Natural killer cell (primary cell): ENCODE measurements around the gene TIRAP. TPM values are rescaled to one million over a fixed set of nuclear protein-coding genes. Genes with fewer than 3 reads are reported as not detected.

Source experiments
- ATAC-seq, 3 donors: fragments of 150-1000 bp in 2 of 3; fragments of 200-7000 bp in 1 of 3; cut with Tn5 transposase; 1 replicate in 1 of 3; 2 replicates in 2 of 3; pipeline ENCODE4 v1.10.0; 2021; ENCODE audit warnings: mild to moderate bottlenecking in 2 of 3, moderate library complexity in 2 of 3
- DNase-seq, 2 donors: peaks; one replicate each; pipeline versions ENCODE4 v3.0.0 to v3.0.0-alpha.2; 2013 to 2021; ENCODE audit warnings: mixed read lengths in 1 of 2
- H3K27ac ChIP-seq: one replicate; pipeline ENCODE4 v1.5.1; 2013; ENCODE audit warnings: mild to moderate bottlenecking, low read length
- H3K27me3 ChIP-seq: one replicate; pipeline ENCODE4 v1.6.1; 2013; ENCODE audit warnings: low read length; ENCODE audit not compliant: control insufficient read depth, insufficient read depth
- H3K36me3 ChIP-seq: one replicate; pipeline ENCODE4 v1.6.1; 2013; ENCODE audit warnings: low read length; ENCODE audit not compliant: control insufficient read depth, insufficient read depth
- H3K4me1 ChIP-seq: one replicate; pipeline ENCODE4 v1.6.1; 2013; ENCODE audit warnings: low read length; ENCODE audit not compliant: control insufficient read depth, insufficient read depth
- H3K4me3 ChIP-seq: one replicate; pipeline ENCODE4 v1.5.1; 2013; ENCODE audit warnings: low read length
- H3K9me3 ChIP-seq: one replicate; pipeline ENCODE4 v1.6.1; 2013; ENCODE audit warnings: low read length; ENCODE audit not compliant: control insufficient read depth, insufficient read depth
- H3K27ac Mint-ChIP-seq, 2 donors: one replicate each; pipeline ENCODE4 v1.8.0; 2022; ENCODE audit warnings: mild to moderate bottlenecking in 2 of 2, mixed read lengths in 2 of 2, moderate library complexity in 1 of 2
- H3K27me3 Mint-ChIP-seq, 2 donors: one replicate each; pipeline ENCODE4 v1.8.0; 2022; ENCODE audit warnings: low read depth in 2 of 2, mixed read lengths in 2 of 2
- H3K36me3 Mint-ChIP-seq: one replicate; pipeline ENCODE4 v1.8.0; 2022; ENCODE audit warnings: mixed read lengths
- H3K4me1 Mint-ChIP-seq, 2 donors: one replicate each; pipeline ENCODE4 v1.8.0; 2022; ENCODE audit warnings: mixed read lengths in 2 of 2
- H3K4me3 Mint-ChIP-seq: one replicate; pipeline ENCODE4 v1.8.0; 2022; ENCODE audit warnings: mild to moderate bottlenecking, moderate library complexity, mixed read lengths
- H3K9me3 Mint-ChIP-seq, 2 donors: one replicate each; pipeline ENCODE4 v1.8.0; 2022; ENCODE audit warnings: mixed read lengths in 2 of 2
- CTCF ChIP-seq: fragments of 200-600 bp; IDR thresholded peaks from one replicate; pipeline ENCODE4 v1.8.0; 2022; ENCODE audit warnings: antibody characterized with exemption
- WGBS: methylation state at CpG from one replicate; pipeline ENCODE4 v1.1.7; 2013; ENCODE audit warnings: missing lambda C conversion rate; ENCODE audit not compliant: insufficient coverage; 5-methylcytosine and 5-hydroxymethylcytosine counted together
- intact Hi-C: fragments of 100-400 bp; cut with micrococcal nuclease; formaldehyde crosslinking; loops from one replicate; pipeline ENCODE4 v1.14.2; 2022
- total RNA-seq, 4 donors: library from RNA; stranded (reverse); fragments of 120-200 nt in 1 of 4; gene quantifications; one replicate each; pipeline versions ENCODE4 v1.2.3 to v1.2.4, GENCODE V29; 2013 to 2022

The TIRAP gene
- total RNA-seq, 3 donors from 2014 or later (not counting 1 experiment from before 2014, with no cell fraction given) = 14.5 to 24.0 (median 19.5) TPM

GRCh38 chr11:126265811-126266210, 17.1 kb upstream of the TIRAP start:
- no peak for DNase-seq
- intact Hi-C loops = loop anchor here (5.0 kb wide), 1 partner anchor 379 kb away; the partner anchor contains the start of gene HYLS1

GRCh38 chr11:126267650-126268049, 15.2 kb upstream of the TIRAP start:
- Histone ChIP-seq H3K4me3 (peak overlapping the region; percentile 91), H3K27ac (peak overlapping the region; percentile 87), H3K9me3 (no peaks in the 10 kb centered on the region), H3K36me3 (peaks cover 47% of the 10 kb centered on the region), H3K27me3 (no peaks in the 10 kb centered on the region), H3K4me1 (peaks cover 16% of the 10 kb centered on the region)
- intact Hi-C loops = loop anchor here (1.0 to 5.0 kb wide), 4 partner anchors 15 to 380 kb away; partner anchors contain the start of genes FAM118B, HYLS1, RPUSD4 and TIRAP
- no peak for ATAC-seq
- Mint-ChIP-seq H3K9me3 (no peaks in the 10 kb centered on the region), H3K4me3 (peak overlapping the region; percentile 99), H3K27ac (peak overlapping the region; percentile 95 to 96), H3K4me1 (peaks cover 34 to 57% of the 10 kb centered on the region in 2 donors), H3K27me3 (no peaks in the 10 kb centered on the region), H3K36me3 (peaks cover 26% of the 10 kb centered on the region)
- WGBS = 79% methylated on average over 6 of the region's 6 CpGs
- no peak for TF ChIP-seq CTCF
- no peak for DNase-seq

More at GRCh38 chr11:126265811-126266210, 17.1 kb upstream of the TIRAP start:
- H3K36me3 Mint-ChIP-seq = peaks cover 26% of the 10 kb centered on the region
- peak overlapping the region; percentile 14 for H3K4me3 Mint-ChIP-seq
- Histone ChIP-seq H3K27ac (no peak overlapping the region), H3K4me3 (no peak overlapping the region), H3K27me3 (no peaks in the 10 kb centered on the region), H3K4me1 (peaks cover 16% of the 10 kb centered on the region), H3K36me3 (peaks cover 54% of the 10 kb centered on the region), H3K9me3 (no peaks in the 10 kb centered on the region)
- TF ChIP-seq CTCF = no peak
- no peak for ATAC-seq
- 95% methylated on average over 8 of the region's 8 CpGs for WGBS
- peaks cover 34 to 55% of the 10 kb centered on the region in 2 donors for H3K4me1 Mint-ChIP-seq
- H3K27me3 Mint-ChIP-seq = no peaks in the 10 kb centered on the region
- H3K27ac Mint-ChIP-seq = peak overlapping the region; percentile 95 to 96
- no peaks in the 10 kb centered on the region for H3K9me3 Mint-ChIP-seq

DNA sequence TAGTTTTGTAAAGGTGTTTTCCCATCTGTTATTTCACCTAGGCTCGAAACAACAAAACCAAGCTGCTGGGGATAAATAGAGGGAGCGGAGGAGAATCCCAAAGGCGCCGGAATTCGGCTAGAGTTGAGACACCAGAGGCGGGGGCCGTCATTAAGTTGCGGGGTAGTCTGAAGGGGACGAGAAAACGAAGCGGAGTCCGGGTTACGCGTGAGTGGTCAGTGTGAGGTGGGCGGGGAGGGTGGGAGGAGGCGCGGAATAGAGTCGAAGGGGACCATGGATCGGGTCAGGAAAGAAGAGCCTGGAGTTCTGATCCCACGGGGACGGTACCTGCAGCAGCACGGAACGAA, 14.6 kb upstream of the TIRAP start:
- 0% methylated on average over 23 of the region's 23 CpGs for WGBS
- H3K4me3 ChIP-seq = peak overlapping the region; percentile 91
- no peak for TF ChIP-seq CTCF
- H3K4me1 Mint-ChIP-seq = peaks cover 34 to 50% of the 10 kb centered on the region in 2 donors
- ATAC-seq = no peak
- no peaks in the 10 kb centered on the region for H3K27me3 Mint-ChIP-seq
- H3K27me3 ChIP-seq = no peaks in the 10 kb centered on the region
- no peaks in the 10 kb centered on the region for H3K9me3 ChIP-seq
- DNase-seq = no peak
- intact Hi-C loops = loop anchor here (1.0 to 5.0 kb wide), 4 partner anchors 14 to 381 kb away; partner anchors contain the start of genes FAM118B, HYLS1, RPUSD4 and TIRAP
- H3K36me3 Mint-ChIP-seq = peaks cover 26% of the 10 kb centered on the region
- peak overlapping the region; percentile 99 for H3K4me3 Mint-ChIP-seq
- H3K36me3 ChIP-seq = peaks cover 41% of the 10 kb centered on the region
- H3K4me1 ChIP-seq = peaks cover 16% of the 10 kb centered on the region
- H3K9me3 Mint-ChIP-seq = no peaks in the 10 kb centered on the region
- peak overlapping the region; percentile 87 for H3K27ac ChIP-seq
- peak overlapping the region; percentile 95 to 96 for H3K27ac Mint-ChIP-seq
